Esophagus (tissue), 2 donors: ENCODE data around the gene PPA1. TPM values are rescaled to one million over a fixed set of nuclear protein-coding genes. Genes with fewer than 3 reads are reported as not detected.
"Not testable (repeated sequence)": the region's sequence is repeated elsewhere in the genome, so short reads cannot be mapped to it uniquely, and the experiment has no call there.

ENCODE experiments used
- H3K27ac ChIP-seq, 2 donors: one replicate each; pipeline ENCODE4 v1.5.1; 2013; ENCODE audit warnings: low read depth in 2 of 2, mild to moderate bottlenecking in 2 of 2, inconsistent platforms in 1 of 2, low read length in 1 of 2, moderate library complexity in 1 of 2
- H3K27me3 ChIP-seq, 2 donors: one replicate each; pipeline ENCODE4 v1.6.1; 2013; ENCODE audit warnings: low read length in 2 of 2, control low read depth in 1 of 2, mild to moderate bottlenecking in 1 of 2; ENCODE audit not compliant: insufficient read depth in 2 of 2, control insufficient read depth in 1 of 2
- H3K36me3 ChIP-seq, 2 donors: one replicate each; pipeline ENCODE4 v1.6.1; 2013; ENCODE audit warnings: low read length in 1 of 2; ENCODE audit not compliant: control insufficient read depth in 2 of 2, insufficient read depth in 2 of 2
- H3K4me1 ChIP-seq, 2 donors: one replicate each; pipeline ENCODE4 v1.6.1; 2013; ENCODE audit warnings: low read length in 1 of 2; ENCODE audit not compliant: control insufficient read depth in 2 of 2, insufficient read depth in 2 of 2
- H3K4me3 ChIP-seq, 2 donors: one replicate each; pipeline ENCODE4 v1.5.1; 2013; ENCODE audit warnings: low read length in 2 of 2, mild to moderate bottlenecking in 2 of 2, low read depth in 1 of 2, moderate library complexity in 1 of 2
- H3K9me3 ChIP-seq, 2 donors: one replicate each; pipeline ENCODE4 v1.6.1; 2013; ENCODE audit warnings: mild to moderate bottlenecking in 2 of 2, low read depth in 1 of 2, low read length in 1 of 2, moderate library complexity in 1 of 2; ENCODE audit not compliant: control insufficient read depth in 2 of 2, insufficient read depth in 1 of 2
- WGBS, 2 donors: extraction: QIAGEN DNeasy Blood & Tissue Kit; methylation state at CpG; one replicate each; pipeline ENCODE4 v1.1.7; 2013; 5-methylcytosine and 5-hydroxymethylcytosine counted together
- polyA plus RNA-seq, 2 donors: library from polyadenylated mRNA; stranded (reverse); fragments of 200-250 nt; gene quantifications; one replicate each; pipeline ENCODE4 v1.2.3, GENCODE V29; 2013
- donor health status: healthy with polysubstance abuse.
- donor health status: Bipolar disorder and iron deficiency.

The PPA1 gene
- polyA plus RNA-seq, 2 donors = 167 to 220 TPM

DNA sequence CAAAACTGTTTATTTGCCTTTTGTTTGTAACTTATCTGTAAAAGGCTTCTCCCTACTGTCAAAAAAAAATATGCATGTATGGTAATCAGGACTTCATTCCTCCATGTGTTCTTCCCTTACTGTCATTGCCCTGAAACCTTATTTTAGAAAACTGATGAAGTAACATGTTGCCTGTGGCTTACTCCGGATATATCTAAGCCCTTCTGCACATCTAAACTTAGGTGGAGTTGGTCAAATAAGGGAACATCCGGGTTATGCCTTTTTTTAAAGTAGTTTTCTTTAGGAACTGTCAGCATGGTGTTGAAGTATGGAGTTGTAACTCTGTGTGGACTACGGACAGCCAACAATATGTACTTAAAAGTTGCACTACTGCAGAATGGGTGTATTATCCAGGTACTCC, 69.1 kb downstream of the PPA1 start:
- 62 to 68% methylated on average over 3 of the region's 3 CpGs for WGBS, 2 donors
- H3K4me1 ChIP-seq = no peaks in the 10 kb centered on the region

DNA sequence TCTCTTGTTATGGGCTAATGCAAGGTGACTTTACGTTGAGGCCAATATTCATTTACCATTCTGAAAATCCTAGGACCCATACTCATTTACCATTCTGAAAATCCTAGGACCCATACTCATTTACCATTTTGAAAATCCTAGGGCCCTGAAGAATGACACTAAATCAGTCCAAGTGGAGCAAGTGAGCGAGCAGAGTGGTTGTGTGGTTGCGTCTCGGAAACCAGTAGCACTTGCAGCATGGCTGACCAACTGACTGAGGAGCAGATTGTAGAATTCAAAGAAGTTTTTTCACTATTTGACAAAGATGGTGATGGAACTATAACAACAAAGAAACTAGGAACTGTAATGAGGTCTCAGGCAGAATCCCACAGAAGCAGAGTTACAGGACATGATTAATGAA, 69.8 kb downstream of the PPA1 start:
- Histone ChIP-seq H3K4me1 (no peaks in the 10 kb centered on the region), H3K9me3 (no peaks in the 10 kb centered on the region), H3K4me3 (no peak overlapping the region), H3K27ac (no peak overlapping the region), H3K27me3 (no peaks in the 10 kb centered on the region), H3K36me3 (no peaks in the 10 kb centered on the region)
- 95 to 96% methylated on average over 4 of the region's 4 CpGs for WGBS, 2 donors

More for the DNA sequence above, 69.1 kb downstream of the PPA1 start:
- Histone ChIP-seq H3K4me3 (no peak overlapping the region), H3K9me3 (no peaks in the 10 kb centered on the region), H3K27me3 (no peaks in the 10 kb centered on the region), H3K27ac (no peak overlapping the region), H3K36me3 (no peaks in the 10 kb centered on the region)

DNA sequence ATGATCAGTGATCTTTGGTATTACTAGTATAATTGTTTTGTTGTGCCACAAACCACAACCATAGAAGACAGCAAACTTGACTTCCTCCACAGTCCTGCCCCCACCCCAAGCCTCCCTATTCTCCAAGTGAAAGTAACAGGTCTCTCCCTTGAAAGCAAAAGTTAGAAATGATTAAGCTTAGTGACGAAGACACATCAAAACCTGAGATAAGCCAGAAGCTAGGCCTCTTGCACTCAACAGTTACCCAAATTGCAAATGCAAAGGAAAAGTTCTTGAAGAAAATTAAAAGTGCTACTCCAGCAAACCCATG, 70.4 kb downstream of the PPA1 start:
- no peak overlapping the region for H3K27ac ChIP-seq
- no peaks in the 10 kb centered on the region for H3K4me1 ChIP-seq

DNA sequence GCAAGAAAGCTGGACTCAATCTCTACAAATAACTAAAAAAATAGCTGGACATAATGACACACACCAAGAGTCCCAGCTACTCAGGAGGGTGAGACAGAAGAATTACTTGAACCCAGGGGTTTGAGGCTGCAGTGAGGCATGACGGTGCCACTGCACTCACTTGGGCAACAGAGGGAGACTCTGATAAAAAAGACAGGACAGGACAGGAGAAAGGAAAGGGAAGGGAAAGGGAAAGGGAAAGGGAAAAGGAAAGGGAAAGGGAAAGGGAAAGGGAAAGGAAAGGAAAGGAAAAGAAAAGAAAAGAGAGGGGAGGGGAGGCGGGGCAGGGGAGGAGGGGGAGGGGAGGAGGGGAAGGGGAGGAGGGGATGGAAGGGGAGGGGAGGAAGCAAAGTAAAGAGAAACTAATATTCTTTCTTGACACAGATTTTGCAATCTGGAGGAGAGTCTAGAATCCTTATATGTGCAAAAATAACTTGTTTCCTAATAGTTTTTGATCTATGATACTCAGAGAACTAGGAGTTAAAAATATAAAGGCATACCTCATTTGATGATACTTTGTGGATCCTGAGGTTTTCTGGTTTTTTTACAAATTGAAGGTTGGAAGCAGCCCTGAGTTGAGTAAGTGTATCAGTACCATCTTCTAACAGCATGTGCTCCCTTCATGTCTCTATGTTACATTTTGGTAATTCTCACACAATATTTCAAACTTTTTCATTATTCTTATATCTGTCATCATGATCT, 70.9 kb downstream of the PPA1 start:
- no peak overlapping the region for H3K4me3 ChIP-seq
- no peaks in the 10 kb centered on the region for H3K36me3 ChIP-seq
- no peaks in the 10 kb centered on the region for H3K27me3 ChIP-seq
- H3K27ac ChIP-seq = peak overlapping the region in 1 of 2 donors; percentile 36
- H3K4me1 ChIP-seq = no peaks in the 10 kb centered on the region
- WGBS, 2 donors = 85 to 90% methylated on average over 1 of the region's 2 CpGs
- H3K9me3 ChIP-seq = no peaks in the 10 kb centered on the region

More for the DNA sequence above, 70.4 kb downstream of the PPA1 start:
- Histone ChIP-seq H3K4me3 (no peak overlapping the region), H3K36me3 (no peaks in the 10 kb centered on the region), H3K9me3 (no peaks in the 10 kb centered on the region), H3K27me3 (no peaks in the 10 kb centered on the region)
- WGBS, 2 donors = 38 to 68% methylated on average over 1 of the region's 1 CpG

DNA sequence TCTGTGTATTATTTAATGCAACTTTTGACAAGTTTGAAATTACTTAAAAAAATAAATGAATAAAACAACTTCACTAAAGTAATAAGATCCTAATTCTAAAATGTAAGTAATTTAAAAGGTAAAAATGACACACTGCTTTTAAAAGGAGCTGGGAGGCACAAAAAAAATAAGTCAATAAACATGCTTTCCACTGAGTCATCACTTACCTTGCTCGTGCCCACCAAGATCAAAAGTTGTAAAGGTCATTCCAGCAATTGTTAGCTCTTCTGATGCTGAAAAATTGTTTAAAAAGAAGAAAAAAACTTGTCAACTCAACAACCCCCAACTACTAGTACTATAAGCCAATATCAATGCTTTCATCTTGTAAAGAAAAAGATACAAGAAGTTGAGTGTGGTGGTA, 72.4 kb downstream of the PPA1 start:
- H3K4me3 ChIP-seq = no peak overlapping the region
- H3K27me3 ChIP-seq = no peaks in the 10 kb centered on the region
- peaks cover 0 to 2% of the 10 kb centered on the region in 2 donors for H3K36me3 ChIP-seq
- no peak overlapping the region for H3K27ac ChIP-seq
- WGBS, 2 donors = 52% methylated on average over 1 of the region's 1 CpG
- no peaks in the 10 kb centered on the region for H3K9me3 ChIP-seq
- H3K4me1 ChIP-seq = no peaks in the 10 kb centered on the region

DNA sequence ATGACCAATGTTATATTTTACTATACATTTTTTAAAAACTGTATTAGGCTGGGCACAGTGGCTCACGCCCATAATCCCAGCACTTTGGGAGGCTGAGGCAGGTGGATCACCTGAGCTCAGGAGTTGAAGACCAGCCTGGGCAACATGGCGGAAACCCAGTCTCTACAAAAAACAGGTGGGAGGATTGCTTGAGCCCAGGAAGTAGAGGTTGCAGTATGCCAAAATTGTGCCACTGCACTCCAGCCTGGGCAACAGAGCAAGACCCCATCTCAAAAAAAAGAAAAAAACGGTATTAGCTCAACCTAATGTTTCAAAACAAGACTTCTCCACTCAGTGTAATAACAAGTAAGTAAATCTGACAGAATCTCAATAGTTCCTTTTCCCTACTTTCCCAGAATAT, 73.9 kb downstream of the PPA1 start:
- not testable (repeated sequence) for H3K9me3 ChIP-seq, H3K27ac ChIP-seq, H3K4me3 ChIP-seq, H3K36me3 ChIP-seq, H3K27me3 ChIP-seq, H3K4me1 ChIP-seq
- 31 to 74% methylated on average over 3 of the region's 3 CpGs for WGBS, 2 donors

DNA sequence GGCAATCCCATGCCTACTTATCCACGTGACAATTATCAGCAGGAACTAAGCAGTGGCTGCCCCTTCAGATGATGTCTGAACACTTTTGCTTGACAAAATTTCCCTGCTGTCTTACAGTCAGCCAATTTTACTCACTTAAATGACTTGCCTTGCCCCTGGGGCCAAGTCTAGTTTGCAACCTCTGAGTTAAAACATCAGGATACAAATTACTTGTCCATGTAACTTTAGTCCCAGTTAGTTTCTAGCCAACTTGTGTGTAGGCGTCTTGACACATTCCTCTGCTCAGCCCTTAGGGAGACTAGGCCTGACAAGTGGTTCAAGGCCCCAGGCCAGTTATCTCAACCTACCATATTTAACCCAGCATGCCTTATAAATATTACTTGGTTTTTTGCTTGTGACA, 75.1 kb downstream of the PPA1 start:
- H3K9me3 ChIP-seq = no peaks in the 10 kb centered on the region
- no peak overlapping the region for H3K27ac ChIP-seq
- peaks cover 0 to 7% of the 10 kb centered on the region in 2 donors for H3K36me3 ChIP-seq
- WGBS, 2 donors = 65 to 70% methylated on average over 2 of the region's 2 CpGs
- no peaks in the 10 kb centered on the region for H3K4me1 ChIP-seq
- H3K4me3 ChIP-seq = no peak overlapping the region
- no peaks in the 10 kb centered on the region for H3K27me3 ChIP-seq

DNA sequence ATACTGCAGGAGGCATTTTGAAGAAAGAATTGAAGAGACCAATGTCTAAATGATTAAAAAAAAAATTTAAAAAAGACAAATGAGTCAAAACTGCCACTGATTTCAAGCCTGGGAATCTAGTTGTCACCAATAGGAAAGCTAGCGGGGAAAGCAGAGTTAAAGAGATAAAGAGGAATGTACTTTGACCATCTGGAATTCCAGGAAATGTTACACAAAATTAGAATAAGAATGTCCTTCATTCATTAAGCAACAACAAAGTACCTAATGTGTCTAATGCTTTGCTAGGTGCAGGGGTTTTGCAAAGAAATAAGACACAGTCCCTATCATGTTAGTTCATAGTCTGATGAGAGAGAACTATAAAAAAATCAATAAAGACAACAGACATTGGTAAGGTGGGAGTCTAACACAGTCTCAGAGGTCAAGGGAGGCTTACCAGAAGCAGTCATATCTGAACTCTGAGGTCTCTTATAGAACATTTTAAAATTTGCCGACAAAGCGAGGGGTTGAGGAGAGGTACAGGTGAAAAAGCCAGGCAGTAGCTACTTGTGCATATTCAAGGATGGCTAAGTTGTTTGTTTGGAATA, 77.9 kb downstream of the PPA1 start:
- Histone ChIP-seq H3K4me3 (no peak overlapping the region), H3K4me1 (no peaks in the 10 kb centered on the region), H3K27ac (no peak overlapping the region), H3K9me3 (no peaks in the 10 kb centered on the region), H3K36me3 (peaks cover 5 to 13% of the 10 kb centered on the region in 2 donors), H3K27me3 (no peaks in the 10 kb centered on the region)
- WGBS, 2 donors = 58 to 64% methylated on average over 3 of the region's 3 CpGs
